GM18498 (cell line): Measurements from ENCODE around the gene PSMD11.

ENCODE experiments used
- ATAC-seq: cut with Tn5 transposase; IDR thresholded peaks from one replicate; pipeline ENCODE4 v1.9.1; 2021; ENCODE audit warnings: mild to moderate bottlenecking, moderate library complexity; ENCODE audit not compliant: unreplicated experiment

PSMD11 gene

DNA sequence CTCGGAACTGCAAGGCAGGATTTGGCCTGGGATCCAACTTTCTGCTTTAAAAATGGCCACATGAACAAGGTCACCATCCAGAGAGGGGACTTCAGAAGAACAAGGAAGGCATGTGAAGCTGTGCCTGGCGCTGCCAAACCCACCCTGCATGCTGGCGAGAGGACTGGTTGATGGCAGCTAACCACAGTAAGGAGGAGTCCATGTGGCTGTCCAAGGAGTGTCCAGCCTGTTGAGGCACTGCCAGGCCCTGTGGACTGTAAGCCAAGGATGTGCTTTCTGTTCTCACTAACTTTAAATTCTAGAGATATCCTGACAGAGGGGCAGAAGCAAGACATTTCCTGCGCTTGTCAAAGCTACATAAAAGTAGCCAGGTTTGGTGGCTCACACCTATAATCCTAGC lies 82.8 kb downstream of the PSMD11 start:
- no peak for ATAC-seq

DNA sequence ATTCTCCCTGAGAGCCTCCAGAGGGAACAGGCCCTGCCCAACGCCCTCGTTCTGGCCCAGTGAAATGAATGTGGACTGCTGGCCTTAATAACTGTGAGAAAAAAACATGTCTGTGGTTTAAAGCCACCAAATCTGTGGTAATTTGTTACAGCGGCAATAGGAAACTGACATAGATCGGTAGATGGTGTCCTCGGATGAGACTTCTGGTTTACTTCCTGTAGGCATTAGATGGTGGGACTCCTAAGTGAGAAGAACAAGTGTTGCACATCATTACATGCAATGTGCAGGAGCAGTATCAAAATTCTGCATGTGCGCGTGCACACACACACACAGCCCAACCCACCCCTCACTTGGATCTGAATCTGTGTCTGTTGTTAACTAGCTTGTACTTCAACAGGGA lies 84.5 kb downstream of the PSMD11 start:
- ATAC-seq, result no peak

DNA sequence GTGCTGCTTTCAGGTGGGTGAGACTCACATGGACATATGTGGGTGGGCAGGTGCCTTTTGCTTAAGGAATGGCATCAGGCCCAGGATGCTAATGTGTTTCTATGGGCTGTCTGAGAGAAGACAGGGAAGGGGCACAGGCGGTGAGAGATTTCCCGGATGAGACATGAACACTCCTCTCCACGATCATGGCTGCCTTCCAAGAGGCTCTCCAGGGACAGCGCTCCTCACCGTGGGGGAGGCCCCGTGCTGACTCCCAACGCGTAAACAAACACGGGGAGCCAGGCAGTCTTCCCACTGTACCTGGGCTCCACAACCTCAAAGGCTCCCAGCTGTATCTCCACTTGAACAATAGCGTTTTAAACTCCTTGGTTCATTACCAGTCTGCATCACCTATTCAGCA lies 85.3 kb downstream of the PSMD11 start:
- ATAC-seq, result no peak
